ENCODE data around the gene ECT2. TPM values are rescaled to one million over a fixed set of nuclear protein-coding genes. Genes with fewer than 3 reads are reported as not detected.

The ECT2 gene
- total RNA-seq, 1 experiment from 2014 or later: 98.5 TPM

- no peaks in the 10 kb centered on the region for H3K9me3 ChIP-seq (ENCODE audit: low read depth, low read length, poor library complexity, severe bottlenecking)
- peaks cover 99% of the 10 kb centered on the region for H3K36me3 ChIP-seq (ENCODE audit: insufficient read depth, low read length, poor library complexity, severe bottlenecking)
- H3K27me3 ChIP-seq (replicated peaks; ENCODE audit: insufficient read depth, low read depth, low read length, poor library complexity): no peaks in the 10 kb centered on the region
- no peak overlapping the region for H3K4me3 ChIP-seq (ENCODE audit: low read depth, low read length, poor library complexity, severe bottlenecking)
- BruUV-seq (replicated peaks): no TSS peak
- intact Hi-C loops (cut with micrococcal nuclease; ENCODE audit: unreplicated experiment): no loop called here
- no peak overlapping the region for H3K27ac ChIP-seq (ENCODE audit: low read depth, low read length, poor library complexity, severe bottlenecking)
- POLR2A ChIA-PET (ENCODE audit: low non-redundant PET): no interaction called here
- no peaks in the 10 kb centered on the region for H3K4me1 ChIP-seq (ENCODE audit: insufficient read depth, low read length, poor library complexity, severe bottlenecking)
- TF ChIP-seq EZH2 (IDR thresholded peaks at IDR 0.05; ENCODE audit: borderline replicate concordance, low read depth, low read length, poor library complexity, severe bottlenecking) (no peak), CTCF (conservative IDR thresholded peaks at IDR 0.05; ENCODE audit: low read depth, low read length) (no peak)
- no peak for DNase-seq (ENCODE audit: low spot score)
- CTCF ChIA-PET: no interaction called here
These were observed 21.1 kb downstream of the ECT2 start for GRCh38 chr3:172771672-172772071.

- Histone ChIP-seq H3K27me3 (replicated peaks; ENCODE audit: insufficient read depth, low read depth, low read length, poor library complexity) (no peaks in the 10 kb centered on the region), H3K4me3 (ENCODE audit: low read depth, low read length, poor library complexity, severe bottlenecking) (no peak overlapping the region), H3K27ac (ENCODE audit: low read depth, low read length, poor library complexity, severe bottlenecking) (no peak overlapping the region), H3K4me1 (ENCODE audit: insufficient read depth, low read length, poor library complexity, severe bottlenecking) (no peaks in the 10 kb centered on the region), H3K9me3 (ENCODE audit: low read depth, low read length, poor library complexity, severe bottlenecking) (no peaks in the 10 kb centered on the region), H3K36me3 (ENCODE audit: insufficient read depth, low read length, poor library complexity, severe bottlenecking) (peaks cover 75% of the 10 kb centered on the region)
- CTCF ChIA-PET: no interaction called here
- no peak for DNase-seq (ENCODE audit: low spot score)
- TF ChIP-seq EZH2 (IDR thresholded peaks at IDR 0.05; ENCODE audit: borderline replicate concordance, low read depth, low read length, poor library complexity, severe bottlenecking) (no peak), CTCF (conservative IDR thresholded peaks at IDR 0.05; ENCODE audit: low read depth, low read length) (no peak)
- POLR2A ChIA-PET (ENCODE audit: low non-redundant PET): interaction anchor here (0.6 kb wide), 1 partner anchor 11 kb away, joined by 8 read pairs; no protein-coding TSS in a partner anchor
- BruUV-seq (replicated peaks): no TSS peak
- intact Hi-C loops (cut with micrococcal nuclease; ENCODE audit: unreplicated experiment): no loop called here
These were observed 25.7 kb downstream of the ECT2 start for GRCh38 chr3:172776049-172776717.

- no TSS peak for BruUV-seq (replicated peaks)
- Histone ChIP-seq H3K36me3 (ENCODE audit: insufficient read depth, low read length, poor library complexity, severe bottlenecking) (peaks cover 69% of the 10 kb centered on the region), H3K4me3 (ENCODE audit: low read depth, low read length, poor library complexity, severe bottlenecking) (no peak overlapping the region), H3K4me1 (ENCODE audit: insufficient read depth, low read length, poor library complexity, severe bottlenecking) (peaks cover 4% of the 10 kb centered on the region), H3K9me3 (ENCODE audit: low read depth, low read length, poor library complexity, severe bottlenecking) (no peaks in the 10 kb centered on the region), H3K27ac (ENCODE audit: low read depth, low read length, poor library complexity, severe bottlenecking) (no peak overlapping the region), H3K27me3 (replicated peaks; ENCODE audit: insufficient read depth, low read depth, low read length, poor library complexity) (no peaks in the 10 kb centered on the region)
- TF ChIP-seq CTCF (conservative IDR thresholded peaks at IDR 0.05; ENCODE audit: low read depth, low read length): no peak
- TF ChIP-seq EZH2 (IDR thresholded peaks at IDR 0.05; ENCODE audit: borderline replicate concordance, low read depth, low read length, poor library complexity, severe bottlenecking): no peak
- intact Hi-C loops (cut with micrococcal nuclease; ENCODE audit: unreplicated experiment): no loop called here
- ChIA-PET CTCF (no interaction called here), POLR2A (ENCODE audit: low non-redundant PET) (no interaction called here)
- no peak for DNase-seq (ENCODE audit: low spot score)
These were observed 27.4 kb downstream of the ECT2 start for GRCh38 chr3:172777901-172778300.

Measured in A673 (cell line).